IMR-90 (cell line): Measurements from ENCODE around the gene TMC4. TPM values are rescaled to one million over a fixed set of nuclear protein-coding genes. Genes with fewer than 3 reads are reported as not detected.

Experiments
- ATAC-seq: fragments of 200-7000 bp; cut with Tn5 transposase; 2 replicates; pipeline ENCODE4 v1.9.1; 2020; ENCODE audit warnings: low read depth, mild to moderate bottlenecking, moderate library complexity
- BruUV-seq: library from RNA; stranded (reverse); fragments of 400-500 nt; replicated peaks from 2 replicates; lab custom pipeline; 2021; lab: Mats Ljungman, UMichigan
- CTCF ChIA-PET: fragments of 300-600 bp; formaldehyde crosslinking; extraction: SDS; loops from one replicate; lab custom pipeline; 2021; ENCODE audit warnings: antibody characterized with exemption; lab: Yijun Ruan, JAX
- POLR2A ChIA-PET: fragments of 300-600 bp; sonication (Branson Sonifier 250); formaldehyde crosslinking; loops from one replicate; lab custom pipeline; 2022; ENCODE audit warnings: antibody characterized with exemption; ENCODE audit not compliant: unreplicated experiment; lab: Charles Lee
- DNase-seq: peaks from one replicate; pipeline ENCODE4 v3.0.0; 2013
- H2AFZ ChIP-seq: replicated peaks from 2 replicates; pipeline ENCODE3; 2013; ENCODE audit warnings: low read length, mild to moderate bottlenecking; ENCODE audit not compliant: poor library complexity
- H2AK5ac ChIP-seq: 2 replicates; pipeline ENCODE4 v1.6.1; 2013; ENCODE audit warnings: low read depth, low read length, inconsistent platforms
- H2AK9ac ChIP-seq: replicated peaks from 2 replicates; pipeline ENCODE3; 2013; ENCODE audit warnings: mild to moderate bottlenecking, low read depth, low read length, moderate library complexity; ENCODE audit not compliant: poor library complexity
- H2BK120ac ChIP-seq: 2 replicates; pipeline ENCODE4 v1.6.1; 2013; ENCODE audit warnings: low read depth, low read length, inconsistent platforms
- H2BK15ac ChIP-seq: 3 replicates; pipeline ENCODE4 v1.6.1; 2013; ENCODE audit warnings: low read depth, low read length, inconsistent platforms
- H2BK20ac ChIP-seq: 2 replicates; pipeline ENCODE4 v1.6.1; 2013; ENCODE audit warnings: low read depth, mild to moderate bottlenecking, inconsistent platforms, low read length, moderate library complexity
- H2BK5ac ChIP-seq: 2 replicates; pipeline ENCODE4 v1.6.1; 2013; ENCODE audit warnings: mild to moderate bottlenecking, low read depth, low read length, inconsistent platforms; ENCODE audit not compliant: poor library complexity, severe bottlenecking
- H3K14ac ChIP-seq: replicated peaks from 2 replicates; pipeline ENCODE4 v1.6.1; 2013; ENCODE audit warnings: low read depth, low read length, inconsistent platforms
- H3K18ac ChIP-seq: 2 replicates; pipeline ENCODE4 v1.6.1; 2013; ENCODE audit warnings: low read depth, low read length, control low read depth
- H3K23ac ChIP-seq: 2 replicates; pipeline ENCODE4 v1.6.1; 2013; ENCODE audit warnings: low read depth, low read length, inconsistent platforms
- H3K27ac ChIP-seq: 2 replicates; pipeline ENCODE4 v1.5.1; 2013; ENCODE audit warnings: mild to moderate bottlenecking, control low read depth, low read length; ENCODE audit not compliant: insufficient read depth
- H3K27me3 ChIP-seq: 2 replicates; pipeline ENCODE4 v1.6.1; 2013; ENCODE audit warnings: low read length; ENCODE audit not compliant: control insufficient read depth, insufficient read depth
- H3K36me3 ChIP-seq: 2 replicates; pipeline ENCODE4 v1.6.1; 2013; ENCODE audit warnings: low read length, mixed read lengths; ENCODE audit not compliant: control insufficient read depth, insufficient read depth
- H3K4ac ChIP-seq: 2 replicates; pipeline ENCODE4 v1.6.1; 2013; ENCODE audit warnings: low read depth, low read length, inconsistent platforms
- H3K4me1 ChIP-seq: 2 replicates; pipeline ENCODE4 v1.6.1; 2013; ENCODE audit warnings: low read length, mixed read lengths; ENCODE audit not compliant: control insufficient read depth, insufficient read depth
- H3K4me2 ChIP-seq: 2 replicates; pipeline ENCODE4 v1.6.1; 2013; ENCODE audit warnings: low read depth, mild to moderate bottlenecking, control low read depth, low read length, moderate library complexity
- H3K4me3 ChIP-seq: 2 replicates; pipeline ENCODE4 v1.5.1; 2013; ENCODE audit warnings: low read depth, mild to moderate bottlenecking, control low read depth, low read length, moderate library complexity; ENCODE audit not compliant: insufficient read depth
- H3K56ac ChIP-seq: 2 replicates; pipeline ENCODE4 v1.6.1; 2013; ENCODE audit warnings: low read length, inconsistent platforms; ENCODE audit not compliant: insufficient read depth; ENCODE audit errors: extremely low read depth
- H3K79me1 ChIP-seq, 2 experiments: 2 replicates each; pipeline ENCODE4 v1.6.1; 2013; ENCODE audit warnings: low read length in 2 of 2, inconsistent platforms in 1 of 2, low read depth in 1 of 2
- H3K9ac ChIP-seq: 2 replicates; pipeline ENCODE4 v1.6.1; 2013; ENCODE audit warnings: low read depth, low read length, control low read depth
- H3K9me1 ChIP-seq: 2 replicates; pipeline ENCODE4 v1.6.1; 2013; ENCODE audit warnings: low read length, inconsistent platforms; ENCODE audit not compliant: insufficient read depth
- H3K9me3 ChIP-seq: 2 replicates; pipeline ENCODE4 v1.6.1; 2013; ENCODE audit warnings: low read length; ENCODE audit not compliant: control insufficient read depth, insufficient read depth
- H4K20me1 ChIP-seq: 2 replicates; pipeline ENCODE4 v1.6.1; 2013; ENCODE audit warnings: low read length, inconsistent platforms; ENCODE audit not compliant: insufficient read depth
- H4K5ac ChIP-seq: 2 replicates; pipeline ENCODE4 v1.6.1; 2013; ENCODE audit warnings: mild to moderate bottlenecking, low read depth, low read length, control low read depth
- H4K8ac ChIP-seq, 2 experiments: 2 replicates each; pipeline ENCODE4 v1.6.1; 2013; ENCODE audit warnings: low read depth in 2 of 2, low read length in 2 of 2, control low read depth in 1 of 2, inconsistent platforms in 1 of 2
- H4K91ac ChIP-seq: 2 replicates; pipeline ENCODE4 v1.6.1; 2013; ENCODE audit warnings: low read depth, low read length, inconsistent platforms; ENCODE audit not compliant: insufficient read depth
- CEBPB ChIP-seq: IDR thresholded peaks from 2 replicates; pipeline ENCODE4 v1.6.1; 2012; ENCODE audit warnings: low read depth, low read length, improper control_type of control experiment
- FOS ChIP-seq: fragments of 150-350 bp; IDR thresholded peaks from 2 replicates; pipeline ENCODE4 v1.6.1; 2016; ENCODE audit warnings: low read depth, low read length
- MAZ ChIP-seq: IDR thresholded peaks from 2 replicates; pipeline ENCODE4 v1.6.1; 2012; ENCODE audit warnings: low read depth, mild to moderate bottlenecking, low read length, improper control_type of control experiment, moderate library complexity, borderline replicate concordance
- MXI1 ChIP-seq: IDR thresholded peaks from 2 replicates; pipeline ENCODE4 v1.6.1; 2012; ENCODE audit warnings: low read depth, mild to moderate bottlenecking, low read length, moderate library complexity, borderline replicate concordance
- NFE2L2 ChIP-seq: fragments of 150-350 bp; IDR thresholded peaks from 2 replicates; pipeline ENCODE4 v1.6.1; 2016; ENCODE audit warnings: low read depth, mild to moderate bottlenecking, low read length
- POLR2A ChIP-seq: IDR thresholded peaks from 2 replicates; pipeline ENCODE4 v1.6.1; 2012; ENCODE audit warnings: mild to moderate bottlenecking, low read depth, low read length
- RAD21 ChIP-seq: IDR thresholded peaks from 2 replicates; pipeline ENCODE4 v1.6.1; 2012; ENCODE audit warnings: low read length, improper control_type of control experiment
- WGBS, 2 experiments: methylation state at CpG; one replicate each; pipeline versions ENCODE4 v1.1.5 to v1.1.7; 2013; ENCODE audit warnings: missing lambda C conversion rate in 2 of 2; ENCODE audit not compliant: insufficient read length in 1 of 2; ENCODE audit errors: extremely low coverage in 2 of 2; 5-methylcytosine and 5-hydroxymethylcytosine counted together
- dilution Hi-C: fragments of 300-500 bp; cut with HindIII; formaldehyde crosslinking; loops from one replicate; pipeline ENCODE4 v1.14.3; 2018; ENCODE audit warnings: low sequenced_read_pairs; ENCODE audit not compliant: unreplicated experiment
- in situ Hi-C: fragments of 300-500 bp; cut with MboI; formaldehyde crosslinking; loops from 3 replicates; pipeline ENCODE4 v1.14.3; 2019; ENCODE audit warnings: low sequenced_read_pairs, inconsistent platforms, mixed read lengths
- intact Hi-C: fragments of 100-400 bp; cut with micrococcal nuclease; formaldehyde crosslinking; loops from 2 replicates; pipeline ENCODE4 v1.10.0; 2022
- polyA plus RNA-seq, 3 experiments: library from polyadenylated mRNA; depleted of rRNA; stranded (reverse); fragments of >200 nt; gene quantifications; 2 replicates each; pipeline ENCODE4 v1.2.3, GENCODE V29; 2012; ENCODE audit warnings: low replicate concordance in 1 of 3
- total RNA-seq: library from RNA; depleted of rRNA; stranded (reverse); fragments of >200 nt; gene quantifications from 2 replicates; pipeline ENCODE4 v1.2.3, GENCODE V29; 2012
- TF ChIP-seq, protein P1 (sequence below): fragments of 150-350 bp; IDR thresholded peaks from 2 replicates; pipeline ENCODE4 v1.6.1; 2017; ENCODE audit warnings: mild to moderate bottlenecking, antibody characterized with exemption, low read length, low read depth
- TF ChIP-seq, protein P2 (sequence below): conservative IDR thresholded peaks from 2 replicates; pipeline ENCODE4 v1.5.1; 2012; ENCODE audit warnings: mild to moderate bottlenecking, low read depth, low read length, improper control_type of control experiment

Gene TMC4
- total and polyA plus RNA-seq, 2 of the 4 experiments (the other 2 are of a cell fraction) = 0.72 to 1.1 TPM

GRCh38 chr19:54115109-54116063 lies 57.6 kb downstream of the TMC4 start, which contains the start of the genes PRPF31 and TFPT:
Gene PRPF31 (plus strand): TSS chr19:54115754. CDS start chr19:54118279, 2,525 bp downstream.
Gene TFPT (minus strand): TSS chr19:54115657. CDS start chr19:54115269, 388 bp downstream.
- ChIA-PET POLR2A (interaction anchor here (1.1 kb wide), 1 partner anchor 22 kb away, joined by 3 read pairs; the partner anchor contains the start of gene CNOT3), CTCF (interaction anchor here (0.6 kb wide), 1 partner anchor 366 kb away, joined by 5 read pairs; no protein-coding TSS in a partner anchor)
- TF ChIP-seq RAD21 = no peak
- peak; percentile 95 for TF ChIP-seq MXI1
- no peak for TF ChIP-seq CEBPB
- TF ChIP-seq FOS = peak; percentile 58; the same call in 1 of the 2 replicates
- TF ChIP-seq MAZ = peak; percentile 75; the same call in 1 of the 2 replicates
- peak; percentile 68; the same call in 1 of the 2 replicates for TF ChIP-seq POLR2A
- TF ChIP-seq, protein P1, sequence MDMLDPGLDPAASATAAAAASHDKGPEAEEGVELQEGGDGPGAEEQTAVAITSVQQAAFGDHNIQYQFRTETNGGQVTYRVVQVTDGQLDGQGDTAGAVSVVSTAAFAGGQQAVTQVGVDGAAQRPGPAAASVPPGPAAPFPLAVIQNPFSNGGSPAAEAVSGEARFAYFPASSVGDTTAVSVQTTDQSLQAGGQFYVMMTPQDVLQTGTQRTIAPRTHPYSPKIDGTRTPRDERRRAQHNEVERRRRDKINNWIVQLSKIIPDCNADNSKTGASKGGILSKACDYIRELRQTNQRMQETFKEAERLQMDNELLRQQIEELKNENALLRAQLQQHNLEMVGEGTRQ = no peak
- TF ChIP-seq NFE2L2 = no peak
- TF ChIP-seq, protein P2, sequence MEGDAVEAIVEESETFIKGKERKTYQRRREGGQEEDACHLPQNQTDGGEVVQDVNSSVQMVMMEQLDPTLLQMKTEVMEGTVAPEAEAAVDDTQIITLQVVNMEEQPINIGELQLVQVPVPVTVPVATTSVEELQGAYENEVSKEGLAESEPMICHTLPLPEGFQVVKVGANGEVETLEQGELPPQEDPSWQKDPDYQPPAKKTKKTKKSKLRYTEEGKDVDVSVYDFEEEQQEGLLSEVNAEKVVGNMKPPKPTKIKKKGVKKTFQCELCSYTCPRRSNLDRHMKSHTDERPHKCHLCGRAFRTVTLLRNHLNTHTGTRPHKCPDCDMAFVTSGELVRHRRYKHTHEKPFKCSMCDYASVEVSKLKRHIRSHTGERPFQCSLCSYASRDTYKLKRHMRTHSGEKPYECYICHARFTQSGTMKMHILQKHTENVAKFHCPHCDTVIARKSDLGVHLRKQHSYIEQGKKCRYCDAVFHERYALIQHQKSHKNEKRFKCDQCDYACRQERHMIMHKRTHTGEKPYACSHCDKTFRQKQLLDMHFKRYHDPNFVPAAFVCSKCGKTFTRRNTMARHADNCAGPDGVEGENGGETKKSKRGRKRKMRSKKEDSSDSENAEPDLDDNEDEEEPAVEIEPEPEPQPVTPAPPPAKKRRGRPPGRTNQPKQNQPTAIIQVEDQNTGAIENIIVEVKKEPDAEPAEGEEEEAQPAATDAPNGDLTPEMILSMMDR = no peak
- peak within 1 kb of the TSS; percentile 94 for H3K27ac ChIP-seq
- H2BK120ac ChIP-seq = peak within 1 kb of the TSS; percentile 83
- dilution Hi-C loops (no loop called here), in situ Hi-C loops (loop anchor here (25.0 kb wide), 1 partner anchor 347 kb away; the partner anchor contains the start of genes CDC42EP5 and LENG9), intact Hi-C loops (loop anchor here (1.0 to 2.0 kb wide), 2 partner anchors 21 to 116 kb away; partner anchors contain the start of gene CNOT3)
- H2AK9ac ChIP-seq = peak within 1 kb of the TSS; percentile 97
- H3K4ac ChIP-seq = peak within 1 kb of the TSS; percentile 91
- BruUV-seq = no TSS peak
- H3K4me3 ChIP-seq = peak within 1 kb of the TSS; percentile 61
- peak within 1 kb of the TSS; percentile 94 for H3K9ac ChIP-seq
- peak within 1 kb of the TSS; percentile 98 for H3K4me2 ChIP-seq
- H3K79me1 ChIP-seq = peaks cover 28 to 58% of the 10 kb centered on the region in 2 experiments
- H3K36me3 ChIP-seq = peaks cover 22% of the 10 kb centered on the region
- H4K8ac ChIP-seq = peak within 1 kb of the TSS; percentile 69 to 98
- H2BK15ac ChIP-seq = peak within 1 kb of the TSS; percentile 58; the same call in 1 of the 3 replicates
- peak within 1 kb of the TSS; percentile 94 for H3K56ac ChIP-seq
- H3K14ac ChIP-seq = peak within 1 kb of the TSS; percentile 97
- H3K18ac ChIP-seq = peak within 1 kb of the TSS; percentile 76
- H4K5ac ChIP-seq = peak within 1 kb of the TSS; percentile 83
- WGBS, 2 experiments = 0% methylated on average over 23 of the region's 60 CpGs; no CpG with 5 or more reads in 1 of the 2 experiments
- H2BK5ac ChIP-seq = peak within 1 kb of the TSS; percentile 95
- H3K9me1 ChIP-seq = no peaks in the 10 kb centered on the region
- DNase-seq (peak; percentile 98), ATAC-seq (peak; percentile 97)
- no peaks in the 10 kb centered on the region for H4K20me1 ChIP-seq
- H2AFZ ChIP-seq = peak within 1 kb of the TSS; percentile 99
- H2BK20ac ChIP-seq = peak within 1 kb of the TSS; percentile 47; the same call in 1 of the 2 replicates
- H3K23ac ChIP-seq = peak within 1 kb of the TSS; percentile 91
- H2AK5ac ChIP-seq = peak within 1 kb of the TSS; percentile 95
- peaks cover 6% of the 10 kb centered on the region for H3K4me1 ChIP-seq
- H4K91ac ChIP-seq = peak within 1 kb of the TSS; percentile 93
- H3K27me3 ChIP-seq = no peaks in the 10 kb centered on the region
- no peaks in the 10 kb centered on the region for H3K9me3 ChIP-seq
